ENCODE measurements around the gene ABCC3. TPM values are rescaled to one million over a fixed set of nuclear protein-coding genes. Genes with fewer than 3 reads are reported as not detected.

The ABCC3 gene
- total and polyA plus RNA-seq, 4 donors: 9.9 to 145 (median 40.3) TPM

Other genes starting within 250 kb of the ABCC3 start
- 10 to 100 TPM; 46.7 to 77.6 TPM for gene LRRC59, start 237.4 kb upstream of the ABCC3 start, total RNA-seq
- 10 to 100 TPM; 33.1 to 44.1 TPM for gene LRRC59, start 237.4 kb upstream of the ABCC3 start, polyA plus RNA-seq
- 10 to 100 TPM; 17.8 to 35.8 TPM for gene ACSF2, start 208.7 kb upstream of the ABCC3 start, total RNA-seq
- gene ACSF2, start 208.7 kb upstream of the ABCC3 start, polyA plus RNA-seq: 10 to 100 TPM; 29.2 to 35.1 TPM
- gene CHAD, start 166.0 kb upstream of the ABCC3 start, total RNA-seq: under 1 TPM in 1 of 2 donors, not detected in 1; 0.57 TPM
- gene CHAD, start 166.0 kb upstream of the ABCC3 start, polyA plus RNA-seq: 1 to 10 TPM in 1 of 2 donors, under 1 TPM in 1; 0.20 to 2.3 TPM
- gene RSAD1, start 156.0 kb upstream of the ABCC3 start, total RNA-seq: 10 to 100 TPM; 32.1 to 42.3 TPM
- gene RSAD1, start 156.0 kb upstream of the ABCC3 start, polyA plus RNA-seq: 10 to 100 TPM; 12.1 to 39.2 TPM
- gene MYCBPAP, start 126.4 kb upstream of the ABCC3 start, total RNA-seq: 1 to 10 TPM; 1.3 to 1.8 TPM
- gene MYCBPAP, start 126.4 kb upstream of the ABCC3 start, polyA plus RNA-seq: 1 to 10 TPM in 1 of 2 donors, under 1 TPM in 1; 0.77 to 1.0 TPM
- gene EPN3, start 102.1 kb upstream of the ABCC3 start, total RNA-seq: not detected
- 1 to 10 TPM; 1.5 to 1.9 TPM for gene EPN3, start 102.1 kb upstream of the ABCC3 start, polyA plus RNA-seq
- gene SPATA20, start 87.7 kb upstream of the ABCC3 start, total RNA-seq: 10 to 100 TPM; 27.8 to 41.9 TPM
- 10 to 100 TPM; 16.7 to 64.0 TPM for gene SPATA20, start 87.7 kb upstream of the ABCC3 start, polyA plus RNA-seq
- 1 to 10 TPM in 1 of 2 donors, under 1 TPM in 1; 0.29 to 2.8 TPM for gene CACNA1G, start 74.2 kb upstream of the ABCC3 start, total RNA-seq
- not detected for gene CACNA1G, start 74.2 kb upstream of the ABCC3 start, polyA plus RNA-seq
- gene ANKRD40, start 73.0 kb downstream of the ABCC3 start, total RNA-seq: 10 to 100 TPM; 53.2 to 55.5 TPM
- gene ANKRD40, start 73.0 kb downstream of the ABCC3 start, polyA plus RNA-seq: 10 to 100 TPM; 19.1 to 20.5 TPM
- gene LUC7L3, start 84.7 kb downstream of the ABCC3 start, total RNA-seq: 100 to 1,000 TPM; 123 to 189 TPM
- 100 to 1,000 TPM; 147 to 852 TPM for gene LUC7L3, start 84.7 kb downstream of the ABCC3 start, polyA plus RNA-seq
- gene ANKRD40CL, start 132.6 kb downstream of the ABCC3 start, total RNA-seq: not detected
- 10 to 100 TPM in 1 of 2 donors, under 1 TPM in 1; 0.26 to 23.0 TPM for gene ANKRD40CL, start 132.6 kb downstream of the ABCC3 start, polyA plus RNA-seq
- under 1 TPM in 1 of 2 donors, not detected in 1; 0.48 TPM for gene WFIKKN2, start 200.7 kb downstream of the ABCC3 start, total RNA-seq
- gene WFIKKN2, start 200.7 kb downstream of the ABCC3 start, polyA plus RNA-seq: not detected
- gene TOB1, start 231.5 kb downstream of the ABCC3 start, total RNA-seq: 10 to 100 TPM; 42.0 to 55.2 TPM
- 10 to 100 TPM; 24.0 to 39.8 TPM for gene TOB1, start 231.5 kb downstream of the ABCC3 start, polyA plus RNA-seq

Data from aorta (tissue), 4 donors.